G401 (cell line): Measurements from ENCODE around the gene UGT2A2. TPM values are rescaled to one million over a fixed set of nuclear protein-coding genes. Genes with fewer than 3 reads are reported as not detected.

Source experiments
- DNase-seq: peaks from one replicate; pipeline ENCODE4 v3.0.0-alpha.2; 2015; ENCODE audit warnings: low spot score
- in situ Hi-C: cut with HindIII; loops from 2 replicates; pipeline ENCODE4 v1.10.0; 2016; ENCODE audit warnings: low sequenced_read_pairs, mixed read lengths
- total RNA-seq: library from RNA; depleted of rRNA; stranded (reverse); fragments of >200 nt; shearing (Covaris generic); gene quantifications from 2 replicates; pipeline ENCODE4 v1.2.3, GENCODE V29; 2014; rRNA removed

The UGT2A2 gene
- total RNA-seq, 1 experiment from 2014 or later = not detected

DNA sequence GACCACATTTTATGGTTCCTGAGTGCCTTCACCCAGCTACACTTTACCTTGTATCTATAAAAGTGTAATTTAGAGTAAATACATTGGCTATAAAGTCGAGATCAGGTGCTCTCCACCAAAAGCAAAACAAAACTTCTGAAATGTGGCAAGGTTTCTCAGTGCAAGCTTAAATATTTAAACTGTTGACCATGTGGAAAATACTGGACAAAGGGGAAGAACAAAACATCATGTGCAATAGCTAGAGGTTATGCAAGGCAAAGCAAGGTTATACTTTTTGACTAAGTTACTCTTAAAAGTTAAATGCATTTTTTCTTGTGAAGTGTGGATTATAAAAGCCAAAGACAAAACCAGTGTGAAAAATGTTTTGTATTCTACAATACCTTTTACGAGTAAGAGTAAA is 55.9 kb downstream of the UGT2A2 start:
- in situ Hi-C loops = no loop called here
- DNase-seq = no peak

GRCh38 chr4:69577245-69577644 is 62.2 kb downstream of the UGT2A2 start:
- in situ Hi-C loops = no loop called here
- DNase-seq = no peak

GRCh38 chr4:69576251-69576877 is 63.1 kb downstream of the UGT2A2 start:
- in situ Hi-C loops = no loop called here
- DNase-seq = no peak

DNA sequence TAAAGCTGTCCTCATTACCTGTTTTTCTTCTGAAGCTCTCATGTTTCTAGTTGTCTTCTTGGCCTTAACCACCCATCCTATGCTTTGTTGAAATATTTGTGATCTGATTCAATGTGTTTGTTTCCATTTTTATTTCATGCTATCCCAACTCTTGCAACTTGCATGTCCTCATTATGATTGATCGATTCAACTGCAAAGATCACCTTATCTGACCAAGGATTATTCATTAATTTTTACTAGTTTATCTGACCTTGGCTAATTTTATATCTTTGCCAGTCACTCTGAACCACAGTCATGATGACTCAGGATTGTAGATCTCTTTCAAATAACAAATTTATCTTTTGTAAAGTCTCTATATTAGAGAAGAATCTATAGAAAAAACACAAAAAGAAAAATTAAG is 70.7 kb downstream of the UGT2A2 start:
- in situ Hi-C loops = no loop called here
- DNase-seq = no peak

DNA sequence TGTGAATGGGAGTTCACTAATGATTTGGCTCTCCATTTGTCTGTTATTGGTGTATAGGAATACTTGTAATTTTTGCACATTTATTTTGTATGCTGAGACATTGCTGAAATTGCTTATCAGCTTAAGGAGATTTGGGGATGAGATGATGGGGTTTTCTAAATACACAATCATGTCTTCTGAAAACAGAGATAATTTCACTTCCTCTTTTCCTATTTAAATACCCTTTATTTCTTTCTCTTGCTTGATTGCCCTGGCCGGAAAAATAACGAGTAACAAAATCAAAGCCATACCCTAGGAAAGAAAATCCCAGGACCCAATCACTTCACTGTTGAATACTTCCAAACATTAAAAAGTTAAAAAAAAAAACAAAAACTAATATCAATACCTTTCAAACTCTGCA is 76.0 kb downstream of the UGT2A2 start:
- in situ Hi-C loops = no loop called here
- no peak for DNase-seq

GRCh38 chr4:69549651-69550050 is 89.8 kb downstream of the UGT2A2 start:
- in situ Hi-C loops = no loop called here
- no peak for DNase-seq

DNA sequence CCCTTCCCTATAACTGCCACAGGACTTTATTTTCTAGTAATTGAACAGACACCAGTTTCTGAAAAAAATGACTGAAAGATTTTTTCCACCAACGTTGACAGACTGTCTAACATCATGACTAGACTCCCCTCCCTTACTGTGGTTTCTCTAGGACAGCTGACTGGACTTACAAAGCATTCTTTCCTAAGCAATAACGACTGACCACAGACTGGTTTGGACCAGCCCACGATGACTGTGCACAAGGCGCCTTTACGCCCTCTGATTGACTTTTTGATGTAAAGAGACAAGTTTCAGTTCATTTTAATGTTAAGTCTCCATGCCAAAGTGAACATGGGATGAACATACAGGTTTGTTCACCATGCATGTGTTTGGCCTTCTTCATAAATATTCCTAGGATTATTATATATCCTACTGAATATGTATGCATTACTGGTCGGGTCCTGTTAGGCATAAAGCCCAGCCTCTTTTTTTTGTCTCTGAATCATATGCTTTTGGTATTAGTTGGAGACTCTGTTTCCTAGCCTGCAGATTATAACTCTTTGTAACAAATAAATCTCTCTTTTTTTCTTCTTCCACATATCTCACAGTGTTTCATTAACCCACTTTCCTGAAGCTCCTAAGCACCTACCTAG is 93.2 kb downstream of the UGT2A2 start:
- in situ Hi-C loops = no loop called here
- DNase-seq = no peak

Other genes with a start within 250 kb of the UGT2A2 start
- gene UGT2B4, start 143.7 kb downstream of the UGT2A2 start, total RNA-seq = not detected in 2 replicates
- gene UGT2A1, start 13.6 kb upstream of the UGT2A2 start, total RNA-seq = not detected in 2 replicates
- gene SULT1B1, start 121.0 kb upstream of the UGT2A2 start, total RNA-seq = not detected in 2 replicates
- not detected in 2 replicates for gene SULT1E1, start 220.5 kb upstream of the UGT2A2 start, total RNA-seq